ENCODE data around the gene EMC1. TPM values are rescaled to one million over a fixed set of nuclear protein-coding genes. Genes with fewer than 3 reads are reported as not detected.

EMC1 gene
- total and polyA plus RNA-seq, 2 donors (not counting 3 experiments of a cell fraction or from before 2014, with no cell fraction given), result 77.5 to 164 TPM

GRCh38 chr1:19189270-19189669 is 62.1 kb downstream of the EMC1 start:
- CTCF ChIA-PET, result no interaction called here
- TF ChIP-seq POLR2A (IDR thresholded peaks at IDR 0.05; ENCODE audit: low read depth, low read length) (no peak), MYC (IDR thresholded peaks at IDR 0.05; ENCODE audit: low read depth, low read length) (no peak), MAX (IDR thresholded peaks at IDR 0.05; ENCODE audit: insufficient read depth, insufficient read length) (no peak), GATA2 (IDR thresholded peaks at IDR 0.05; ENCODE audit: insufficient read depth, insufficient read length, low read depth, low read length) (no peak), JUN (IDR thresholded peaks at IDR 0.05; ENCODE audit: borderline replicate concordance, insufficient read depth, insufficient read length, low read depth) (no peak), POLR2AphosphoS5 (IDR thresholded peaks at IDR 0.05; ENCODE audit: insufficient read depth, low read depth, low read length) (no peak), EZH2 (IDR thresholded peaks at IDR 0.05; ENCODE audit: borderline replicate concordance, low read depth, low read length, severe bottlenecking) (no peak), FOS (IDR thresholded peaks at IDR 0.05; ENCODE audit: borderline replicate concordance, insufficient read depth, low read length) (no peak)
- TF ChIP-seq, protein P1, sequence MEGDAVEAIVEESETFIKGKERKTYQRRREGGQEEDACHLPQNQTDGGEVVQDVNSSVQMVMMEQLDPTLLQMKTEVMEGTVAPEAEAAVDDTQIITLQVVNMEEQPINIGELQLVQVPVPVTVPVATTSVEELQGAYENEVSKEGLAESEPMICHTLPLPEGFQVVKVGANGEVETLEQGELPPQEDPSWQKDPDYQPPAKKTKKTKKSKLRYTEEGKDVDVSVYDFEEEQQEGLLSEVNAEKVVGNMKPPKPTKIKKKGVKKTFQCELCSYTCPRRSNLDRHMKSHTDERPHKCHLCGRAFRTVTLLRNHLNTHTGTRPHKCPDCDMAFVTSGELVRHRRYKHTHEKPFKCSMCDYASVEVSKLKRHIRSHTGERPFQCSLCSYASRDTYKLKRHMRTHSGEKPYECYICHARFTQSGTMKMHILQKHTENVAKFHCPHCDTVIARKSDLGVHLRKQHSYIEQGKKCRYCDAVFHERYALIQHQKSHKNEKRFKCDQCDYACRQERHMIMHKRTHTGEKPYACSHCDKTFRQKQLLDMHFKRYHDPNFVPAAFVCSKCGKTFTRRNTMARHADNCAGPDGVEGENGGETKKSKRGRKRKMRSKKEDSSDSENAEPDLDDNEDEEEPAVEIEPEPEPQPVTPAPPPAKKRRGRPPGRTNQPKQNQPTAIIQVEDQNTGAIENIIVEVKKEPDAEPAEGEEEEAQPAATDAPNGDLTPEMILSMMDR (IDR thresholded peaks at IDR 0.05; ENCODE audit: extremely low read depth in 1 of 2, insufficient read depth in 1 of 2, low read depth in 1 of 2, low read length in 2 of 2), result no peak
- Histone ChIP-seq H3K4me2 (ENCODE audit: insufficient read depth, low read length) (no peak overlapping the region), H3K36me3 (ENCODE audit: control insufficient read depth in 2 of 2, extremely low read depth in 1 of 2, insufficient read depth in 2 of 2, low read length in 2 of 2) (peaks cover 23 to 35% of the 10 kb centered on the region in 2 experiments), H3K79me2 (ENCODE audit: control insufficient read depth, insufficient read depth, low read length) (peaks cover 10% of the 10 kb centered on the region), H2AFZ (ENCODE audit: low read depth, low read length) (no peak overlapping the region), H3K27ac (ENCODE audit: insufficient read depth, low read depth, low read length) (no peak overlapping the region), H3K27me3 (ENCODE audit: control insufficient read depth in 2 of 2, insufficient read depth in 2 of 2, low read length in 2 of 2) (no peaks in the 10 kb centered on the region), H3K9me3 (replicated peaks; ENCODE audit: control insufficient read depth, insufficient read depth, low read length) (no peaks in the 10 kb centered on the region), H3K9me1 (replicated peaks; ENCODE audit: control insufficient read depth, extremely low read depth, insufficient read depth, low read length) (no peaks in the 10 kb centered on the region), H4K20me1 (replicated peaks; ENCODE audit: control insufficient read depth, extremely low read depth, insufficient read depth, low read length) (no peaks in the 10 kb centered on the region), H3K4me1 (ENCODE audit: control insufficient read depth, extremely low read depth, insufficient read depth, low read length) (peaks cover 6% of the 10 kb centered on the region), H3K9ac (replicated peaks; ENCODE audit: extremely low read depth, insufficient read depth, low read length) (no peak overlapping the region), H3K4me3 (replicated peaks in 1 of 3; ENCODE audit: insufficient read depth in 1 of 3, low read depth in 1 of 3, low read length in 3 of 3) (no peak overlapping the region)
- DNase-seq (ENCODE audit: low read depth, low spot score) (no peak), FAIRE-seq (no peak)
- dilution Hi-C loops (cut with MboI; ENCODE audit: extremely low pct_ligation_motif_present, low sequenced_read_pairs), result loop anchor here (10.0 kb wide), 1 partner anchor 74 kb away; no protein-coding TSS in a partner anchor
- POLR2A ChIA-PET, result no interaction called here
- intact Hi-C loops (cut with micrococcal nuclease), result no loop called here
- no TSS peak for BruUV-seq (replicated peaks)

Data from endothelial cell of umbilical vein (primary cell).